ENCODE results near the gene GAS2L2.

GAS2L2 gene

GRCh38 chr17:35748341-35748841 is 4.6 kb downstream of the GAS2L2 start:
- no peak for DNase-seq (ENCODE audit: extremely low read depth in 1 of 2, low read depth in 1 of 2)

- peak; percentile 39 to 60 for DNase-seq (ENCODE audit: extremely low read depth in 1 of 2, low read depth in 1 of 2)
Measured at GRCh38 chr17:35747540-35748017, 5.5 kb downstream of the GAS2L2 start.

GRCh38 chr17:35745749-35746320 is 7.2 kb downstream of the GAS2L2 start:
- no peak for DNase-seq (ENCODE audit: extremely low read depth in 1 of 2, low read depth in 1 of 2)

GRCh38 chr17:35745246-35745645 is 7.8 kb downstream of the GAS2L2 start:
- DNase-seq (ENCODE audit: extremely low read depth in 1 of 2, low read depth in 1 of 2): no peak

GRCh38 chr17:35744830-35745229 is 8.2 kb downstream of the GAS2L2 start:
- no peak for DNase-seq (ENCODE audit: extremely low read depth in 1 of 2, low read depth in 1 of 2)

GRCh38 chr17:35743626-35744328 is 9.3 kb downstream of the GAS2L2 start:
- DNase-seq (ENCODE audit: extremely low read depth in 1 of 2, low read depth in 1 of 2): no peak

- no peak for DNase-seq (ENCODE audit: extremely low read depth in 1 of 2, low read depth in 1 of 2)
Measured at GRCh38 chr17:35742896-35743477, 10.1 kb downstream of the GAS2L2 start.

- no peak for DNase-seq (ENCODE audit: extremely low read depth in 1 of 2, low read depth in 1 of 2)
Measured at GRCh38 chr17:35742496-35742895, 10.5 kb downstream of the GAS2L2 start.

- no peak for DNase-seq (ENCODE audit: extremely low read depth in 1 of 2, low read depth in 1 of 2)
Measured at GRCh38 chr17:35740997-35741931, 11.8 kb downstream of the GAS2L2 start.

GRCh38 chr17:35740216-35740615 is 12.8 kb downstream of the GAS2L2 start:
- DNase-seq (ENCODE audit: extremely low read depth in 1 of 2, low read depth in 1 of 2): no peak

- no peak for DNase-seq (ENCODE audit: extremely low read depth in 1 of 2, low read depth in 1 of 2)
Measured at GRCh38 chr17:35738519-35739133, 14.4 kb downstream of the GAS2L2 start.

- DNase-seq (ENCODE audit: extremely low read depth in 1 of 2, low read depth in 1 of 2): no peak
Measured at GRCh38 chr17:35736236-35736635, 16.8 kb downstream of the GAS2L2 start.

- DNase-seq (ENCODE audit: extremely low read depth in 1 of 2, low read depth in 1 of 2): no peak
Measured at GRCh38 chr17:35735036-35735805, 17.8 kb downstream of the GAS2L2 start.

GRCh38 chr17:35734396-35734795 is 18.6 kb downstream of the GAS2L2 start:
- no peak for DNase-seq (ENCODE audit: extremely low read depth in 1 of 2, low read depth in 1 of 2)

- DNase-seq (ENCODE audit: extremely low read depth in 1 of 2, low read depth in 1 of 2): no peak
Measured at GRCh38 chr17:35733366-35733765, 19.7 kb downstream of the GAS2L2 start.

GRCh38 chr17:35732806-35733136 is 20.3 kb downstream of the GAS2L2 start:
- no peak for DNase-seq (ENCODE audit: extremely low read depth in 1 of 2, low read depth in 1 of 2)

GRCh38 chr17:35731917-35732805 is 20.9 kb downstream of the GAS2L2 start:
- no peak for DNase-seq (ENCODE audit: extremely low read depth in 1 of 2, low read depth in 1 of 2)

GRCh38 chr17:35731239-35731916 is 21.7 kb downstream of the GAS2L2 start, which contains the start of gene RASL10B:
TSS of gene RASL10B (plus strand) at chr17:35731639. CDS start at chr17:35735185, 3,546 bp downstream.
- peak in 1 of 2 donors; percentile 30 for DNase-seq (ENCODE audit: extremely low read depth in 1 of 2, low read depth in 1 of 2)

Measured in stimulated activated CD8-positive, alpha-beta memory T cell treated with anti-CD3 and anti-CD28 coated beads, Interleukin-7, amount 100 ng/mL, for 48 hours (primary cell).